Measurements from ENCODE around the gene TNS3.

TNS3 gene

DNA sequence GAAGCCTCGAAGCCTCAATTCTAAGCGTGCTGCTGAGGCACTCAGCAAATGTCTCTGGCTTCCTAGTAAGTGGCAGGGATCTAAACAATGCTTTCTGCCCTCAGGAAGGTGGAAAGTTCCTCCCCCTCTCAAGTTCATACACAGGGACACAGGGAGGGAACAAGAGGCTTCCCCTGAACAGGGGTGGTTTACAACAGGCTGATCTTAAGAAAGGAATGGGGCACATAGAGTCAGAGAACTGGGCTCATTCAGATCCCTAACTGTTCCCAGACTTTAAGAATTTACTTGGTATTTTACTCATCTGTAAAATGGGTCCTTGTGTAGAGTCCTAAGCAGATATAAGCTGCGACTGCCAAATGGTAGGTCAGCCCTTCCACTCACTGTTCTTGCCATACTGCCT lies 2.5 kb downstream of the TNS3 start:
- no peak for DNase-seq (ENCODE audit: low read depth)
- no peak for TF ChIP-seq CTCF (conservative IDR thresholded peaks at IDR 0.05; ENCODE audit: low read depth, low read length)
- H3K4me3 ChIP-seq (ENCODE audit: low read depth, low read length), result no peak overlapping the region

GRCh38 chr7:47578579-47579270 lies 3.2 kb downstream of the TNS3 start:
- no peak for TF ChIP-seq CTCF (conservative IDR thresholded peaks at IDR 0.05; ENCODE audit: low read depth, low read length)
- H3K4me3 ChIP-seq (ENCODE audit: low read depth, low read length), result no peak overlapping the region
- DNase-seq (ENCODE audit: low read depth), result no peak

GRCh38 chr7:47577321-47577919 lies 4.5 kb downstream of the TNS3 start:
- TF ChIP-seq CTCF (conservative IDR thresholded peaks at IDR 0.05; ENCODE audit: low read depth, low read length), result no peak
- no peak overlapping the region for H3K4me3 ChIP-seq (ENCODE audit: low read depth, low read length)
- no peak for DNase-seq (ENCODE audit: low read depth)

DNA sequence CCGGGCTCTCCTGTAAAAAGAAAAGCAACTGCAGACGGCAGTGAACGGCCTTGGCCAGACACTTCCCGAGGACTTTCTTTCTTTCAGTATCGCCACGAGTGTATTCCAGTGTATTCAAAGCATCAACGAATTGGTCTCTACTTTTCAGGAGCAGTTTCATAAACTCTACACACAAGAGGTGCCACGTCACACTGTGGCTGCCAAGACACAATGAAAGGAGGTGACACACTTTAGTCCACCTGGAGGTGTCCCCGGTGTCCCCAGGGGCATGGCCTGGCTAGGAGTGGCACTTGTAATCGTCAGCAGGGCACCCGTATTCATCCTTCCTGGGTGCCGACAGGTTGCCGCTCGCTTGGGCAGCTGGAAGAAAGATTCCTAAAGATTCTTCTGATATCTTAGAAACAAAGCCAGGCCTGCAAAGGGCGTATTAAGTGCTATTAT lies 5.0 kb downstream of the TNS3 start:
- H3K4me3 ChIP-seq (ENCODE audit: low read depth, low read length), result no peak overlapping the region
- no peak for DNase-seq (ENCODE audit: low read depth)
- no peak for TF ChIP-seq CTCF (conservative IDR thresholded peaks at IDR 0.05; ENCODE audit: low read depth, low read length)

GRCh38 chr7:47576031-47576865 lies 5.7 kb downstream of the TNS3 start:
- TF ChIP-seq CTCF (conservative IDR thresholded peaks at IDR 0.05; ENCODE audit: low read depth, low read length), result no peak
- no peak for DNase-seq (ENCODE audit: low read depth)
- H3K4me3 ChIP-seq (ENCODE audit: low read depth, low read length), result no peak overlapping the region

GRCh38 chr7:47574482-47575329 lies 7.2 kb downstream of the TNS3 start:
- H3K4me3 ChIP-seq (ENCODE audit: low read depth, low read length), result no peak overlapping the region
- TF ChIP-seq CTCF (conservative IDR thresholded peaks at IDR 0.05; ENCODE audit: low read depth, low read length), result no peak
- no peak for DNase-seq (ENCODE audit: low read depth)

Data from choroid plexus epithelial cell (primary cell).